PC-9 (cell line): ENCODE results near the gene GATD1. TPM values are rescaled to one million over a fixed set of nuclear protein-coding genes. Genes with fewer than 3 reads are reported as not detected.

ENCODE experiments used
- BruUV-seq: library from RNA; stranded (reverse); fragments of 400-500 nt; replicated peaks from 2 replicates; lab custom pipeline; 2021; lab: Mats Ljungman, UMichigan
- CTCF ChIA-PET: fragments of 300-600 bp; sonication (Branson Sonifier 250); formaldehyde crosslinking; loops from one replicate; lab custom pipeline; 2022; ENCODE audit warnings: antibody characterized with exemption; lab: Charles Lee
- POLR2A ChIA-PET: fragments of 300-600 bp; sonication (Branson Sonifier 250); formaldehyde crosslinking; loops from one replicate; lab custom pipeline; 2022; ENCODE audit warnings: antibody characterized with exemption; ENCODE audit not compliant: unreplicated experiment; lab: Charles Lee
- DNase-seq, 2 experiments: peaks; one replicate each; pipeline versions ENCODE4 v3.0.0 to v3.0.0-alpha.2; 2015 to 2022; ENCODE audit warnings: mixed read lengths in 1 of 2
- H2AFZ ChIP-seq: fragments of 200-600 bp; sonication (generic); 2 replicates; pipeline ENCODE4 v1.8.1; 2017; ENCODE audit warnings: antibody characterized with exemption
- H3F3A ChIP-seq: fragments of 200-600 bp; sonication (generic); 2 replicates; pipeline ENCODE4 v1.8.1; 2017; ENCODE audit warnings: antibody characterized with exemption, mild to moderate bottlenecking, low read depth; ENCODE audit not compliant: insufficient read depth
- H3K27ac ChIP-seq: fragments of 200-600 bp; sonication (generic); 2 replicates; pipeline ENCODE4 v1.6.1; 2016; ENCODE audit warnings: mixed run types
- H3K27me3 ChIP-seq: fragments of 200-600 bp; sonication (generic); 2 replicates; pipeline ENCODE4 v1.6.1; 2016; ENCODE audit warnings: low read depth, mixed run types; ENCODE audit not compliant: insufficient read depth
- H3K36me3 ChIP-seq: fragments of 200-600 bp; sonication (generic); 2 replicates; pipeline ENCODE4 v1.6.1; 2016; ENCODE audit warnings: low read depth, mixed run types
- H3K4me1 ChIP-seq: fragments of 200-600 bp; sonication (generic); replicated peaks from 2 replicates; pipeline ENCODE4 v1.6.1; 2016; ENCODE audit warnings: mixed run types; ENCODE audit not compliant: insufficient read depth
- H3K4me2 ChIP-seq: fragments of 200-600 bp; sonication (generic); 2 replicates; pipeline ENCODE4 v1.6.1; 2017; ENCODE audit warnings: mixed run types
- H3K4me3 ChIP-seq: fragments of 200-600 bp; sonication (generic); 2 replicates; pipeline ENCODE4 v1.6.1; 2016; ENCODE audit warnings: mixed run types
- H3K79me2 ChIP-seq: fragments of 200-600 bp; sonication (generic); 2 replicates; pipeline ENCODE4 v1.6.1; 2017; ENCODE audit warnings: low read depth, mixed run types
- H3K9me2 ChIP-seq: fragments of 200-600 bp; sonication (generic); 2 replicates; pipeline ENCODE4 v1.8.1; 2017; ENCODE audit warnings: mild to moderate bottlenecking; ENCODE audit not compliant: insufficient read depth
- H3K9me3 ChIP-seq: fragments of 200-600 bp; sonication (generic); 2 replicates; pipeline ENCODE4 v1.8.1; 2016; ENCODE audit warnings: low read depth; ENCODE audit not compliant: insufficient read depth
- H4K20me1 ChIP-seq: fragments of 200-600 bp; sonication (generic); 2 replicates; pipeline ENCODE4 v1.8.1; 2017; ENCODE audit not compliant: insufficient read depth
- EZH2 ChIP-seq: fragments of 200-600 bp; sonication (generic); IDR thresholded peaks from 2 replicates; pipeline ENCODE4 v1.8.0; 2017; ENCODE audit warnings: antibody characterized with exemption, low read depth
- intact Hi-C: fragments of 100-400 bp; cut with micrococcal nuclease; formaldehyde crosslinking; loops from one replicate; pipeline ENCODE4 v1.10.0; 2022; ENCODE audit not compliant: unreplicated experiment
- total RNA-seq: library from RNA; stranded (reverse); gene quantifications from 2 replicates; pipeline ENCODE4 v1.2.3, GENCODE V29; 2021
- TF ChIP-seq, protein P1 (sequence below): fragments of 200-600 bp; sonication (generic); conservative IDR thresholded peaks from 2 replicates; pipeline ENCODE4 v1.6.1; 2017; ENCODE audit warnings: mixed run types, antibody characterized with exemption, mild to moderate bottlenecking, moderate library complexity

The GATD1 gene
- total RNA-seq, 1 experiment from 2014 or later = 52.7 TPM

DNA sequence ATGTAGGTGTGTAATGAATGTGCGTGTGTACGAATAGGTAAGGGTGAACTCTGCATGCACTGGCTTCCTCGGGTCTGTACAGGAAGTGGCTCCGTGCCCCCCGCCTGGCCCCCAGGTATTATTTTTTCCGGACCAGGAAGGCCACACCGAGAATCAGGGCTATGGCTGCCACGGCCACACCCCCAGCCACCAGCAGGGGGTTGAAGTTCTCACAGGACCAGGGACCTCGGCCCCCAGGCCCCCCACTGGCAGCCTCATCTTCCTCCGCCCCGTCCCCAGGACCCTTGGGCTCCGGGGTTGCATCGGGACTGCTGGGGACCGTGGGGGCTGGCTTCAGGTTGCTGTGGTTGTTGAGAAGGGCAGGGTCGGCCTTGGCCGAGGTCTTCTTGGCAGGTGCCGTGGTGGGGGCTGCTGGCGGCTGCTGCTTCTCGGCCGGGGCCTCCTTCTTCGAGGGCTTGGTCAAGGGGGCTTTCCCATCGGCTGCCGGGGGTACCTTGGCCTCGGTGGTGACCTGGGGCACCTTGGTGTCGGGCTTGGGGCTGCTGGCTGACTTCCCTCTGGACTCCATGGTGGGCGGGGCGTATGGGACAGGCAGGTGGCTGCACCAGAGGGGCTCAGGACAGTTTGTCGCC, 10.8 kb upstream of the GATD1 start:
- no peak for TF ChIP-seq EZH2
- TF ChIP-seq, protein P1, sequence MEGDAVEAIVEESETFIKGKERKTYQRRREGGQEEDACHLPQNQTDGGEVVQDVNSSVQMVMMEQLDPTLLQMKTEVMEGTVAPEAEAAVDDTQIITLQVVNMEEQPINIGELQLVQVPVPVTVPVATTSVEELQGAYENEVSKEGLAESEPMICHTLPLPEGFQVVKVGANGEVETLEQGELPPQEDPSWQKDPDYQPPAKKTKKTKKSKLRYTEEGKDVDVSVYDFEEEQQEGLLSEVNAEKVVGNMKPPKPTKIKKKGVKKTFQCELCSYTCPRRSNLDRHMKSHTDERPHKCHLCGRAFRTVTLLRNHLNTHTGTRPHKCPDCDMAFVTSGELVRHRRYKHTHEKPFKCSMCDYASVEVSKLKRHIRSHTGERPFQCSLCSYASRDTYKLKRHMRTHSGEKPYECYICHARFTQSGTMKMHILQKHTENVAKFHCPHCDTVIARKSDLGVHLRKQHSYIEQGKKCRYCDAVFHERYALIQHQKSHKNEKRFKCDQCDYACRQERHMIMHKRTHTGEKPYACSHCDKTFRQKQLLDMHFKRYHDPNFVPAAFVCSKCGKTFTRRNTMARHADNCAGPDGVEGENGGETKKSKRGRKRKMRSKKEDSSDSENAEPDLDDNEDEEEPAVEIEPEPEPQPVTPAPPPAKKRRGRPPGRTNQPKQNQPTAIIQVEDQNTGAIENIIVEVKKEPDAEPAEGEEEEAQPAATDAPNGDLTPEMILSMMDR = no peak
- no peak for DNase-seq
- no TSS peak for BruUV-seq
- Histone ChIP-seq H3K4me2 (no peak overlapping the region), H2AFZ (no peak overlapping the region), H3F3A (peaks cover 5% of the 10 kb centered on the region; the same call in 1 of the 2 replicates), H3K36me3 (no peaks in the 10 kb centered on the region), H3K27me3 (no peaks in the 10 kb centered on the region), H3K9me2 (no peaks in the 10 kb centered on the region), H3K4me3 (no peak overlapping the region), H3K4me1 (no peaks in the 10 kb centered on the region), H3K27ac (no peak overlapping the region), H3K9me3 (no peaks in the 10 kb centered on the region), H4K20me1 (no peaks in the 10 kb centered on the region), H3K79me2 (no peaks in the 10 kb centered on the region)
- ChIA-PET POLR2A (no interaction called here), CTCF (no interaction called here)
- intact Hi-C loops = no loop called here

GRCh38 chr11:787084-787675, 9.9 kb upstream of the GATD1 start:
- H3K9me3 ChIP-seq = no peaks in the 10 kb centered on the region
- POLR2A ChIA-PET = no interaction called here
- no peak overlapping the region for H2AFZ ChIP-seq
- H3K4me3 ChIP-seq = no peak overlapping the region
- no peaks in the 10 kb centered on the region for H3K36me3 ChIP-seq
- BruUV-seq = no TSS peak
- H3F3A ChIP-seq = peaks cover 5% of the 10 kb centered on the region; the same call in 1 of the 2 replicates
- no peaks in the 10 kb centered on the region for H3K79me2 ChIP-seq
- no peaks in the 10 kb centered on the region for H4K20me1 ChIP-seq
- H3K4me1 ChIP-seq = no peaks in the 10 kb centered on the region
- DNase-seq = no peak
- no peaks in the 10 kb centered on the region for H3K9me2 ChIP-seq
- no peak for TF ChIP-seq EZH2
- TF ChIP-seq, protein P1 = no peak
- CTCF ChIA-PET = no interaction called here
- H3K4me2 ChIP-seq = no peak overlapping the region
- intact Hi-C loops = no loop called here
- no peak overlapping the region for H3K27ac ChIP-seq
- H3K27me3 ChIP-seq = no peaks in the 10 kb centered on the region

GRCh38 chr11:786235-787083, 9.2 kb upstream of the GATD1 start:
- H3K4me1 ChIP-seq = no peaks in the 10 kb centered on the region
- no TSS peak for BruUV-seq
- no peak for DNase-seq
- intact Hi-C loops = no loop called here
- no peaks in the 10 kb centered on the region for H3K27me3 ChIP-seq
- ChIA-PET CTCF (no interaction called here), POLR2A (no interaction called here)
- no peak overlapping the region for H2AFZ ChIP-seq
- no peak overlapping the region for H3K4me2 ChIP-seq
- H4K20me1 ChIP-seq = no peaks in the 10 kb centered on the region
- H3K9me3 ChIP-seq = no peaks in the 10 kb centered on the region
- H3K9me2 ChIP-seq = no peaks in the 10 kb centered on the region
- H3K79me2 ChIP-seq = no peaks in the 10 kb centered on the region
- H3K4me3 ChIP-seq = no peak overlapping the region
- TF ChIP-seq, protein P1 = no peak
- TF ChIP-seq EZH2 = no peak
- H3K36me3 ChIP-seq = no peaks in the 10 kb centered on the region
- no peak overlapping the region for H3K27ac ChIP-seq
- peaks cover 5% of the 10 kb centered on the region; the same call in 1 of the 2 replicates for H3F3A ChIP-seq
